IPS-NIHi7 (cell line): ENCODE measurements around the gene FHAD1.
"Not testable (repeated sequence)": the region's sequence is repeated elsewhere in the genome, so short reads cannot be mapped to it uniquely, and the experiment has no call there.

ENCODE experiments used
- DNase-seq: peaks from one replicate; pipeline ENCODE4 v3.0.0; 2012; ENCODE audit warnings: mixed read lengths; ENCODE audit errors: extremely low spot score

FHAD1 gene

DNA sequence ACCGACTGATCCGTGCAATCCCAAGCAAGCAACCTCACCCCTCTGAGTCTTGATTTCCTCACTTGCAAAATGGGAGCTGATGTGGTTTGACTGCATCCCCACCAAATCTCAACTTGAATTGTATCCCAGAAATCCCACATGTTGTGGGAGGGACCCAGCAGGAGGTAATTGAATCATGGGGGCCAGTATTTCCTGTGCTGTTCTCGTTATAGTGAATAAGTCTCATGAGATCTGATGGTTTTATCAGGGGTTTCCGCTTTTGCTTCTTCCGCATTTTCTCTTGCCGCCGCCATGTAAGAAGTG, 58.4 kb downstream of the FHAD1 start:
- no peak for DNase-seq

DNA sequence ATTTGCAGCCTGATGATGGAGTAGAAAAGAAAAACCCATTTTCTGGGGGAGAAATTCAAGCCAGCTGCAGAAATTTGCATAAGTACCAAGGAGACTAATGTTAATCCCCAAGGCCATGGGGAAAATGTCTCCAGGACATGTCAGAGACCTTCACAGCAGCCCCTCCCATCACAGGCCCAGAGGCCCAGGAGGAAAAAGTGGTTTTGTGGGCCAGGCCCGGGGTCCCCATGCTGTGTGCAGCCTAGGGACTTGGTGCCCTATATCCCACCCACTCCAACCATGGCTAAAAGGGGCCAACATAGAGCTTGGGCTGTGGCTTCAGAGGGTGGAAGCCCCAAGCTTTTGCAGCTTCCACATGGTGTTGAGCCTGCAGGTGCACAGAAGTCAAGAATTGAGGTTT, 59.3 kb downstream of the FHAD1 start:
- not testable (repeated sequence) for DNase-seq

DNA sequence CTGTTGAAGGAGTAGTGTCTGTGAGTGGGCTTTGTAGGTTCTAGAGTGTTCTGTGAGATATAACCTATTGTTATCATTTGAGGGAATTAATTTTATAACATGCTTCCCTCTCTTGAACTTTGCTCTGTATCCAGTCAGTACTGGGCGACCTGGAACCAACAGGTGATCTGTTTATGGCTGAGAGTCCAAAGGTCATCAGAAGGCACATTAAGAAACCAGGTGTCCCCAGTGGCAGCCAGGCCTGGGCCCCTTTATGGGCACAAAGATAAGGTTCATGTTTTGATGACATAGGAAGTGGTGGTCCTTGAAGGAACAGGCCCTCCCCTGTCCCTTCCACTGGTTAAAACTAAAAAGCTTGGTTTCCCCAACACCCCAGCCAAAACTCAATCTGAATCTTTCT, 61.1 kb downstream of the FHAD1 start:
- DNase-seq, result no peak

DNA sequence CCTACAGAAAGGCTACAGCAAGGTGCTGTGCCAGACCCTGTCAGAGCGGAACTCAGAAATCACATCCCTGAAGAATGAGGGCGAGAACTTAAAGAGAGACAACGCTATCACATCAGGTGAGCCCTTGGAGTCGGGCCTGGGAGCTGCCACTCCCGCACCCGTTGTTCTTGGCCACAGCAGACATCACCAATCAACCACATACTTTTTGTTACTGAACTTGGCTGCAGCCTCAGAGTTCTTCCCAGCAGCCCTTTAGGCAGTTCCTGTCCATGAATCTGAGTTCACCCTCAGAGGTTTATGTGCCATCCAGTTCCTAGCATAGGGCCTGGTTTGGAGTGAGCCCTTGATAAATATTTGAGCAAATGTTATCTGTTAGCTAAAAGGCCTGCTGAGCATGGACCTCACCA, 61.6 kb downstream of the FHAD1 start:
- DNase-seq, result no peak

DNA sequence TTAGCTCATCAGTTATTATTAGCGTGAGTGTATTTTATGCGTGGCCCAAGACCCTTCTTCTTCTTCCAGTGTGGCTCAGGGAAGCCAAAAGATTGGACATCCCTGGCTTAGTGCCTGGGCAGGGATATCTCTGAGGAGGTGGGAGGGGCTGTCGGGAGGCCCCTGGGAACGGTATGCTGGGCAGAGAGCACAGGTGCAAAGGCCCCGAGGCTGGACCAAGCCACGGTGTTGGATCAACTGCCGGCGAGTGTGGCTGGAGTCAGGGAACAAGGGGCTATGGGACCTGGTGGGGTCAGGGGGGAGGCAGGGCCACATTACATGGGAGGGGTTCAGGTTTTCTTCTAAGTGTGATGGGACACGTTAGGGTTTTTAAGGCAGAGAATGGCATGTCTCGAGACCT, 62.7 kb downstream of the FHAD1 start:
- no peak for DNase-seq

DNA sequence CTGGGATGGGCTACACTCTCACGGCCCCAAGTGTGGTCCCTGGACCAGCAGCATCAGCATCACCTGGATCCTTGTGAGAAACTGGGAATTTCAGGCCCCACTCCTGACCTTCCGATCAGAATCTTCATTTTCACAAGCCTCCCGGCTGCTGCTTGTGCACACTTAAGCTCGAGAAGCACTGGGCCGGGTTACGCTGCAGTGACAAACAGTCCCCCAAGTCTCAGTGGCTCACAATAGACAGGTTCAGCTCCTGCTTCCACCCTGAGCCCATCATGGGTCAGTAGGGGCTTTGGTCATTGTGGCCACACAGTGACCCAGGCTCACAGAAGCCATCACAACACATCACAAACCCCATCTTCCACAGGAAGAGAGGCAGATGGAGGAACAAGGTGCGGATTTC, 63.5 kb downstream of the FHAD1 start:
- no peak for DNase-seq

DNA sequence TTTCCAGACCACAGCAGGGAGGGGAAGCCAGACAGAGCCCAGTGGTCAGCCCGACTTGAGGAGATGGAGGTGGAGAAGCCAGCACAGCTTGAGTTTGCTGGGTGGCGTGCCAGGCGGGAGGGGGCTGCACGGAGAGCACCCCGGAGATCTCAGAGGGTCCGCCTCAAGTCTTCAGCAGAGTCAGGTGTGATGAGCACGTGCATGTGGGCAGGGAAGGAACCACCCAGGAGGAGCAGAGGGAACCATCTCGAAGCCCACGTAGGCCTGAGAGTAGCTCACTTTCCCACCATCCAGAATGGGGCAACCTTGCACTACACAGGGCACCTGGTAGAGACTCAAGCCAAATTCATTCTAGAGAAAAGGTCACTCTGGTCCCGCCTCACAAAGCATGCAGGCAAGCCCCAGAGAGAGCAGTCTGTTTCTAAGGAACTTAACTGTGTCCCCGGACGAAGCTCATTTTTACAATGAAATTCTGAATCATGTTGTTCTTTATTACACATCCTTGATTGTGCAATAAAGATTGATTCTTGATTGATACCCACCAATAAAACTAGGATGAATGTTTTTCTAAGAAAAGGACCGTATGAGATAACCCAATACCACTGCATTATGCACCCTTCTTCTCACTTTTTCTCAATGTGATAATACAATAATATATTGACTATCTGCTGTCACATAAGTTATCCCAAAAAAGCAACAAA, 64.2 kb downstream of the FHAD1 start:
- DNase-seq, result no peak

DNA sequence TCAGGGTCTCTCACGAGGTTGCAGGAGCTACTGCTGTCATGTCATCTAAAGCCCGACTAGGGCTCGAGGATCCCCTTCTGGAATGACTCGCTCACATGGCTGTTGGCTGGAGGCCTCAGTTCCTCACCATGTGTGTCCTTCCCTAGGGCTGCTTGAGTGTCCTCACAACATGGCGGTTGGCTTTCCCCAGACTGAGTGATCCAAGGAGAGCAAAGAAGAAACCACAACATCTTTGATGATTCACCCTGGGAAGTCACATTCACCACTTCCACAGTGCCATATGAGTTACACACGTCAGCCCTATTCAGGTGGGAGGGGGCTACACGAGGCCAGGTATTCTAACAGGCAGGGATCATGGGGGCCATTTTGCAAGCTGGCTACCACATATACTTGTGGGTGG, 64.9 kb downstream of the FHAD1 start:
- DNase-seq, result no peak

DNA sequence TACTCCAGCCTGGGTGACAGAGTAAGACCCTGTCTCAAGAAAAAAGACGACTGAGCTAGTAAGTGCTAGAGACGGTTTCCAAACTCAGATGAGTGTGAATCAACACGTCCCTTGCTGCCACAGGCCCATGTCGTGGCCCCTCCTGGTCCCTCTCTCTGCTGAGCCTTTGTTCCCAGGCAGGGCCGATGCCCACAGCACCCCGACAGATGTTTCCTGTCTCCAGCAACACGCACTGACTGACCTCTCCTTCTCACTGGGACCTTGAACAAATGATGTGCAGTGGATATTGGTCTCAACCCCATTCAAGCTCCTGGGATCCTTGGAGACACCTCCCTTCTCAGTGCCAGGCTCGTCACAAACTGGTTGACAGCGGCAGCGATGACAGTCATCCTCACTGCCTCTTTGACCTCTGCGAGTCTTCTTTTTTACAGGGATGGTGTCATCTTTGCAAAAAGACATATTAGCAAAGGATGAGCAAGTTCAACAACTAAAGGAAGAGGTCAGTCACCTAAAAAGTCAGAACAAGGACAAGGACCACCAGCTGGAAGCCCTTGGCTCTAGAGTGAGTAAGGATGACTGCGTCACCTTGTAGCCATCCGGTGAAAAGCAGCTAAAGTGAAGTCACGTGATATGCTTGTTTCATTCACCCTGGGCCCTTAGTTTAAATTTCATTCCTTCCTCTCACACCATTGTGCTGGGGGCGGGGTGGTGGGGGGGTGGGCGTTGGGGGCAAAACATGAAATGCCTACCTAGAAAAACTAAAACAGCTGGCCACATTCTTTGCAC, 65.8 kb downstream of the FHAD1 start:
- no peak for DNase-seq

DNA sequence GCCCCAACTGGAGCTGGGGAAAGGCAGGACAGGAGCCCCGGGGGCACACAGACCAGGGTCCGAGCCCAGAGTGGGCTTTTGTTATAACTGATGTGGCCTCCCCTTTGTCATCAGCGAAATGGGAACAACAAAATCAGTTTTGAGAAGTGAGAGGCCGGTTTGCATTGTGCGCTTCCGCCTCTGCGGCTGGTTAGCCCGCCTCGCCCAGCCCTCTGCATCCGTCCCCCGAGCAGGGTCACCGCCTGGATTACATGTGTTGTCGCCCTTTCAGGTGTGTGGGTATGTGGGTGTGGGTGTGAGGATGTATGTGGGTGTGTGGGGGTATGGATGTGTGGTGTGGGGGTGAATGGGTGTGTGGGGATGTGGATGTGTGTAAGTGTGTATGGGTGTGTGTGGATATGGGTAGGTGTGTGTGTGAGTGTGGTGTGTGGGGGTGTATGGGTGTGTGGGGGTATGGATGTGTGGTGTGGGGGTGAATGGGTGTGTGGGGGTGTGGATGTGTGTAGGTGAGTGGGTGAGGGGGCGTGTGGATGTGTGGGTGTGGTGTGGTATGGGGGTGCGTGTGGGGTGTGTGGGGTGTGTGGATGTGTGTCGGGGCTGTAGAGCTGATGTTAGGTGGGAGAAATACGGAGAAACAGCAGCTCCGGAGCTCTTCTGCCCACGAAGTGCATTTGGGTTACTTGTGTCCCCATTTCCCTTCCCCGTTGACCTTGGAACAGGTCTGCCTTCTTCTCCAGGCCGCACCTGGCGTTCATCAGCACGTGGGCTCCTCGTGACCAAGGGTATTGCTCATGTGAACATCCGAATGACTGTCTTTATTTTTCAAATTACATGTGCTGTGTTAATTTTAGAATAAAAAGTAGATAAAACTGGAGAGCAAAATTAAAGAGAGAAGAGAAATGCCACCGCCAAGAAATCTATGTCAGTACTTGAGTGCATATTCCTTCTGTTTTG, 67.6 kb downstream of the FHAD1 start:
- DNase-seq, result no peak

DNA sequence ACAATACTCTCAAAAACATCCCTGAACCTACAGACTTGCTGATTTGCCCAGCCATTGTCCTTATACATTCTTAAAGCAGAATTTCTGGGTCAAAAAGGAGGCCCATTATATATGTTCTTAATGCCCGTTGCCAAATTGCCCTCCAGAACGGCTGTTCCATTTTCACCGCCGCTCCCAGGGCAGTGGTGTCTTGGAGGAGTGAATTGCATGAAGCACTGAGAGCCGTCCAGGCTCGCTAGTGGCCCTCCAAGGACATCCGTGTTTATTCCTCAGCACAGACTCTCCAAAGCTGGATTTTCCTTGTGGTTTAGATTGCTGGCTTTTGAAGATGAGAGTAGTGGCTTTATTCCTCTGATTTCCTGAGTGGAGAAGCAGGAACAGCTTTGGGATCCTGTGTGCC, 68.8 kb downstream of the FHAD1 start:
- no peak for DNase-seq

DNA sequence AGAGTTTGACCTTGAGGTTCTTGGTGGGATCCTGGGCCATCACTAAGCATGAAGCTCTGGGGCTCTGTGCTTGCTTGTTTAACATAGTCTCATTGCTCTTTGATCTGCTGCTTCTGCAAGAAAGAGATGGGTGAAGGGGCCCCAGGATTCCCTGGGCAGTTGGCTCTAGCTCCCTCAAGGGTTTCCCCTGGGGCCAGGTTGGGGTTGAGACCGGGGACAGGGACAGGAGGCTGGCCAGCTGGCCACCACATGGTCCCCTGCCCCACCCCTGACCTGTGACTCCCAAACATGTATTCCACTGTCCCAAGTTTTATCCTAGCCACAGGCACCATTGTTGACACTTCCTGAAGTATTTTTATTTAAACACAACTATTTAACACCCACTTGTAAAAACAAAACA, 69.5 kb downstream of the FHAD1 start:
- DNase-seq, result no peak

DNA sequence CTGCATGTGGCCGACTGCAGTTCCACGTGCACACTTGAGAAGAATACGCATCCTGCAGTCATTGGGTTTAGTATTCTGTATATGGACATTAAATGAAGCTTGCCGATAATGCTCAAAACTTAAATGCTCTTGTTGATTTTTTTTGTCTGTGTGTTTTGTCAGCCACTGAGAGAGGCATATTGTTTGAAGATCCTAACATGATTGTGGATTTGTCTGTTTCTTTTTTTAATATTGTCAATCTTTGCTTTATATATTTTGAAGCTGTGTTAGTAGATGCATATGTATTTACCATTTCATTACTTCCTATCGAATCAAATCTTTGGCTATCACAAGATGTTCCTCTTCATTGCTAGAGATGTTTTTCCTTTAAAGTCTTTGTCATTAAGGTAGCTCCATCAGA, 73.2 kb downstream of the FHAD1 start:
- no peak for DNase-seq

DNA sequence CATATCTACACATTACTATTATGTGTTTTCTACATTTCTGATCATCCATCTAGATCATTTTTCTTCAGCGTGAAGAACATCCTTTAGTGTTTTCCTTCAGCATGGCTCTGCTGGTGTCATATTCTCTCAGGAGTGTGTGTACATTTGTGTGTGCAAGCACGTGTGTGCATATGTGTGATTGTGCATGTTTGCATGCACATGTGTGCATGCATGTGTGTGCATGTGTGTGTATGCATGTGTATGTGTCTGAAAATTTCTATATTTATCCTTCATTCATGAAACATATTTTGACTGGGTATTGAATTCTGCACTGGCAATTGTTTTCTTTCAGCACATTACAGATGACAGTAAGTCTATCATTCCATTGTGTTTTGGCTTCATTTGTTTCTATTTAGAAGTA, 74.6 kb downstream of the FHAD1 start:
- no peak for DNase-seq

DNA sequence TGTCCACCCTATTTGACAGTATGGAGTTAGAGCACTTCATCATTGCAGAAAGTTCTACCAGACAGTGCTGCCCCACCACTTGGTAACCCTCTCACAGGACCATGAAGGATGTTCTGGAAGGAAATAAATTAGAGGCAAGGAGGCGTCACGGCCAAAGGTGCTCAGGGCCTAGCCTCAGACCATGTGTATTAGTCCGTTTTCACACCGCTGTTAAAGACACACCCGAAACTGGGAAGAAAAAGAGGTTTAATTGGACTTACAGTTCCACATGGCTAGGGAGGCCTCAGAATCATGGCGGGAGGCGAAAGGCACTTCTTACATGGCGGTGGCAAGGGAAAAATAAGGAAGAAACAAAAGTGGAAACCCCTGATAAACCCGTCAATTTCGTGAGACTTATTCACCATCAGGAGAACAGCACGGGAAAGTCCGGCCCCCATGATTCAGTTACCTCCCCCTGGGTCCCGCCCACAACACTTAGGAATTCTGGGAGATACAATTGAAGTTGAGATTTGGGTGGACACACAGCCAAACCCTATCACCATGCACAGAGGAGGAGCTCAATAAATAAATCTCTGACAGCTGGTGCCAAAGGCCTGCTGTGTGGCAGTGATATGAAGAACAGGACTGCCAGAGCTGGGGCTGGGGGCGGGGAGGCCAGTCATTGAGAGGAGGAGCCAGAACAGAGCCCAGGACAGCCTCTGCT, 75.8 kb downstream of the FHAD1 start:
- no peak for DNase-seq

DNA sequence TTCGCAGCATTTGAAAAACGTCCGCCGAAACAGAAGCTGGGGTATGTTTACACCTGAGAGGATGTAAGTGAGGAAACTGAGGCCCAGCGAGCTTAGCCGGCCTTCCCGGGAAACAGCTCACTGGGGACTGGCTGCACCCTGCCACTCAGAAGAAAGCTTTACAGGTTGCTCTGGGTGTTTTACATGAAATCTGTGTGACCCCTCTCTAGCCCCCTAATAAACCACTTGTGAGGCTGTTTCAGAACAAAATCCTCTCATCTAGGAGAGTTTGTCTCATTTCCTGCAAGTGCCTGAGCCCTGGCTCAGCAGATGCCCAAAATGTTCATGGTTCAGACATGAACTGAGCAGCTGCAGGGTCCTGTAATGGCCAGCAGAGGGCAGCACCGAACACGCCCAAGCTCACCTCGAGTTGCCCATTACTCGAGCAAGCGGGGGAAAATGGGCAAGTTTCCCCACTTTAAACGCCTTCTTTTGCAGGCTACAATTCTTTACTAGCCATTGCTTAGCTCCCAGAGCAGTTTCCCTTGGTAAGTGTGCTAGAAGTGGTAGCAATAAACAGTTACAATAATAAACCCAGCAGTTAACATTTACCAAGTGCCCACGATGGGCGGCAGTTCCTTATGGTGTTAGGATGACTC, 76.4 kb downstream of the FHAD1 start:
- DNase-seq, result peak; percentile 83

DNA sequence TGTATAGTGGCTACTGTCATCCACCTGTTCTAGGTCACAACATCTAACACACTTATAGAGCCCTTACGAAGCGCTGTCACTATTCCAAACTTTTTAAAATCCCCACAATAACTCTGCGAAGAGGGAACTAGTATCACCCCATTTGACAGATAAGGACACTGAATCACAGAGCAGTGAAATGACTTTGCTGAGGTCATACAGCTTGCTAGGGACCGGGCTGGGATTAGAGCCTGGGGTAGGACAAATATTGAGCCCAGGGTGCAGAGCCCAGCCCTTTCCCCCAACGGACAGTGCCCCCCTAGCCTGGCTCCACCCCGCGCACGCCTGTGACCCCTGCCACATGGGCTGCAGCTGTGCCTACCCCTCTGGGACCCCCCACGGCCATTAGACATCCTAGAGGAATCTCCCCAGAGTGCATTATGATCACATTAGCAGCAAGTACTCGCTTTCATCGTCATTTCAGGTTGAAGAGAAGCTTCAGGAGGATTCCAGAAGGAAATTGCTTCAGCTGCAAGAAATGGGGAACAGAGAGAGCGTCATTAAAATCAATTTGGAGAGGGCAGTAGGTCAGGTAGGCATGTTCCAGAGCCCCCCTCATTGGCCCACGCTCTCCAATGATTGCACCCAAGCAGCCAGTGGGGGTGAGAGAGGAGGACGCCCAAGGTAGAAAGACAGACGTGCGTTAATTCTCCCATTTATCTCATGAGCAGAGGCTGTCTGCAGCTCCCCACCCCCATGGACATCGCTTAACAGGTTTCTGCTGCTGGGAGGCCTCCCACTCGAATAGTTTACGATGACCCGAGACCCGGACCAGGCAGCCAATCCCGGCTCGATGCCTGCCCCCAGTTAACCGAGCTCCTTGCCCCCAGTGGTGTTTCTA, 77.2 kb downstream of the FHAD1 start:
- peak; percentile 46 for DNase-seq

DNA sequence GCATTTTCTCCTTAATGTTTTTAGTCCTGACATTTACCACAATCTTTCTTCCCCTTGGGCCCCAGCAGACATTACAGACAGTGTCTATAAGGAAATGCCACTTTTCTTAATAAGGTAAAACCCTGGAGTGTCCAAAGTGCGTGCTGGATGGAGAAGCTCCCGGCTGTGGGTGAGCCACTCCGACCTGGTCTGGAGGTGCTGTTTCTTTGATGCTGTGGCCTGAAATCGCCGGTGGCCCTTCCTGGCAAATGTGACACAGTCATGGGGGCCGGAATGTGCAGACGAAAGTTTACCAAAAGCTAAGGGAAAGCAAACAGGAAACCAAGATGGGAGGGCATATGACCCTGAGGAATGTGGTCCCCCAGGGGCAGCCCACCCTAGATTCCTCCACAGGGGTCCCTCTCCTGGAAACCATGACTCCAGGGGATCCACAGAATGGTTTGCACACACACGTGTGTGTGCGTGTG, 77.9 kb downstream of the FHAD1 start:
- DNase-seq, result no peak

DNA sequence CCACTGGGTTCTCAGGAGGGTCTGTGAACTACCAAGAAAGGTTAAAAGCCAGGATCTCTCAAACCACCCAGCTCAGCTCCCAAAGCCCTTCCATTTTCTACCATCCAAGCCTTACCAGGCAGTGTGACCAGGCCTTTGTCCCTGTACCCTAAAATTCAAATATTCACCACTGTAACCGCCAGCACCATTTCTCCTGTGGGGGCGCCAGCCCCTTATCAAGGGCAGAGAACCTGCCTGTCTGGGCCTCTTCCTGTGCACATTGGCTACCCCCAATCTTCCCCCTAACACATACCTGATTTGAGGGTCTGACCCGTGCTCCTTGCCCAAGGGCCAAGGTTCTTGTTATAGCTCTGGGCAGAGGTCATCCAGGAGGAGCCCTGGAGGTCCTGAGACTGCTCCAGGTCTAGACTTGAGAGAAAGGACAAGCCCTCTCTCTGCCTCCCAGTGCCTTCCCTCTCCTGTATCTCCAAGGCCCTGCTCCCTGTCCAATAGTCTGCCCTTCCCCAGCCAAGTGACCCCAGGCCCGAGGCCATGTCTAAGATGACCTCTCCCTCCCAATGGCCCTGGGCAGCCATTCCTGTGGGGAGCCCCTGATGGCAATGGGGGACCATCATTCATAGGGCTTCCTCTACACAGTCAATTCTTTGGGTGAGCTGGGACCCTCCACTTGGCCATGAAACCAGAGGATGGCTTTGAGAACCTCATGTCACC, 78.5 kb downstream of the FHAD1 start:
- DNase-seq, result no peak
